ENCODE results near the gene SLAMF9. TPM values are rescaled to one million over a fixed set of nuclear protein-coding genes. Genes with fewer than 3 reads are reported as not detected.

The SLAMF9 gene
- total RNA-seq, 1 experiment from 2014 or later: not detected

DNA sequence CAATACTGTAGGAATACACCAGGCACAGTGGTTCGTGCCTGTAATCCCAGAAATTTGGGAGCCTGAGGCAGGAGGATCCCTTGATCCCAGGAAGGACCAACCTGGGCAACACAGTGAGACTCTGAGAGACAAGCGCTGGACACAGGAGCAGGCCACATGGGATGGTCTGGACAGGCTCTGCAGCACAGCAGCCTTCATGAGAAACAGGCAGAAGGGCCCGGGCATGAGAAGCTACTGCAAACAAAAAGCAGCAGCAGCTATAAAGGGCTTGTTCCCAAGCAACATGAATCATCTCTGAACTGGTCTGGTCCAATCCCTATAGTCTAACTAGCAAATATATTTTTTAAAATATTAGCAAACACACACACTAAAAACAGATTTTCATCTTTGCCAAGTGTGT is 35.5 kb upstream of the SLAMF9 start (continued):
- TF ChIP-seq ELF1 (IDR thresholded peaks at IDR 0.05; ENCODE audit: borderline replicate concordance, low read depth): no peak

DNA sequence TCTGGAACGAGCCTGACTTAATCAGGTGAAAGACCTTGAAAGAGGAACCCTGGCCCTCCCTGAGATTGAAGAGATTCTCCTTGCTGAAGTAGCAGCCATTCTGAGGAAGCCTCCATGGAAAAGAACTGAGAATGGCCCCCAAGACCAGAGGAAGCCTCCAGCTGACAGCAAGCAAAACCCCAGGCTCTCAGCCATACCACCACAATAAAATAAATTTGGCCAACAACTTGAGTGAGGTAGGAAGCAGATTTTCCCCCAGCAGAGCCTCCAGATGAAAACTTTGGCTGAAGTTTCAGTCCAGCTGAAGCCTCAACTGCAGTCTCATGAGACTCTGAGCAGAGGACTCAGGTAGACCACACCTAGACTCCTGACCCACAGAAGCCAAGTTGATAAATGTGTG is 34.0 kb upstream of the SLAMF9 start:
- Histone ChIP-seq H3K9me2 (ENCODE audit: insufficient read depth) (no peaks in the 10 kb centered on the region), H3K9me3 (ENCODE audit: control insufficient read depth in 1 of 2, insufficient read depth in 1 of 2, low read depth in 1 of 2, low read length in 2 of 2) (no peaks in the 10 kb centered on the region), H2AFZ (ENCODE audit: low read depth, low read length, poor library complexity, severe bottlenecking) (no peak overlapping the region), H3K4me1 (ENCODE audit: control insufficient read depth in 1 of 2, insufficient read depth in 2 of 2, low read length in 2 of 2) (peaks cover 0 to 4% of the 10 kb centered on the region in 2 experiments; a peak in 1 of 4 replicates), H3K36me3 (ENCODE audit: control insufficient read depth in 1 of 2, insufficient read depth in 2 of 2, low read length in 2 of 2) (no peaks in the 10 kb centered on the region), H3K4me3 (replicated peaks in 1 of 2; ENCODE audit: low read depth in 1 of 2, low read length in 2 of 2) (no peak overlapping the region), H3K27me3 (ENCODE audit: insufficient read depth, low read length) (peaks cover 13% of the 10 kb centered on the region; the same call in 1 of the 2 replicates), H3K9ac (ENCODE audit: low read length) (no peak overlapping the region), H3K4me2 (ENCODE audit: low read length) (no peak overlapping the region), H3K27ac (ENCODE audit: low read depth, low read length) (no peak overlapping the region), H3K79me2 (ENCODE audit: insufficient read depth, low read length) (no peaks in the 10 kb centered on the region), H4K20me1 (ENCODE audit: insufficient read depth) (no peaks in the 10 kb centered on the region)
- no TSS peak for BruUV-seq (replicated peaks)
- ChIA-PET POLR2A (no interaction called here), CTCF (interaction anchor here (3.3 kb wide), 1 partner anchor 19 kb away, joined by 16 read pairs; no protein-coding TSS in a partner anchor), RAD21 (ENCODE audit: low non-redundant PET in 1 of 2, low total read pairs in 2 of 2, uncharacterized antibody in 2 of 2, unreplicated experiment in 2 of 2) (no interaction called here)
- no peak for ATAC-seq
- TF ChIP-seq JUND (IDR thresholded peaks at IDR 0.05): no peak
- no peak for TF ChIP-seq EZH2 (IDR thresholded peaks at IDR 0.05)
- DNase-seq (ENCODE audit: low read depth, low spot score): no peak
- intact Hi-C loops (cut with micrococcal nuclease): no loop called here

DNA sequence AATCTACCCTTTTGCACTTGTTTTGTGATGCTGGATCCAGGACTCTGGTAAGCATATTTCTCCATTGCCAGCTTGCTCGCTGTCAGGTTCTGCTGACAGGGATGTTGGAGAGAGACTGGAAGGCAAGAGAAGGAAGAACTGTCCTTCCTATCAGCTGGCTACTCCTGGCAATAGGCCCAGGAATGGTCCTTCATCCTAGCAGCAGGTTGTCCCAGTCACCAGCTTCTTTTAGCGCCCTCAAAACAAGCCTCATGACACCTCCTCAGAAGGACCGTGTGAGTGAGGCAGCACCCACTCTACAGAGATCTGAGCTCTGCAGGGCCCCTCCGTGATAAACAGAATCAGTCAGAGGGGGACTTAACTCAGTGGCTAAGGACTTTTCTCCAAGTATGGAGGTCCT is 33.1 kb upstream of the SLAMF9 start:
- Histone ChIP-seq H2AFZ (ENCODE audit: low read depth, low read length, poor library complexity, severe bottlenecking) (no peak overlapping the region), H3K4me1 (ENCODE audit: control insufficient read depth in 1 of 2, insufficient read depth in 2 of 2, low read length in 2 of 2) (peaks cover 0 to 4% of the 10 kb centered on the region in 2 experiments; a peak in 1 of 4 replicates), H3K4me2 (ENCODE audit: low read length) (no peak overlapping the region), H3K9me3 (ENCODE audit: control insufficient read depth in 1 of 2, insufficient read depth in 1 of 2, low read depth in 1 of 2, low read length in 2 of 2) (no peaks in the 10 kb centered on the region), H3K9ac (ENCODE audit: low read length) (no peak overlapping the region), H3K27ac (ENCODE audit: low read depth, low read length) (no peak overlapping the region), H3K36me3 (ENCODE audit: control insufficient read depth in 1 of 2, insufficient read depth in 2 of 2, low read length in 2 of 2) (no peaks in the 10 kb centered on the region), H3K4me3 (replicated peaks in 1 of 2; ENCODE audit: low read depth in 1 of 2, low read length in 2 of 2) (no peak overlapping the region), H3K79me2 (ENCODE audit: insufficient read depth, low read length) (no peaks in the 10 kb centered on the region), H3K27me3 (ENCODE audit: insufficient read depth, low read length) (peaks cover 13% of the 10 kb centered on the region; the same call in 1 of the 2 replicates), H3K9me2 (ENCODE audit: insufficient read depth) (no peaks in the 10 kb centered on the region), H4K20me1 (ENCODE audit: insufficient read depth) (no peaks in the 10 kb centered on the region)
- TF ChIP-seq TCF7L2 (IDR thresholded peaks at IDR 0.05; ENCODE audit: borderline replicate concordance, extremely low read depth, insufficient read depth, insufficient read length) (no peak), ELF1 (IDR thresholded peaks at IDR 0.05; ENCODE audit: borderline replicate concordance, low read depth) (no peak), EZH2 (IDR thresholded peaks at IDR 0.05) (no peak), RAD21 (IDR thresholded peaks at IDR 0.05; ENCODE audit: low read depth) (no peak), JUND (IDR thresholded peaks at IDR 0.05) (no peak), SRF (IDR thresholded peaks at IDR 0.05; ENCODE audit: low read depth) (no peak), CBX3 (IDR thresholded peaks at IDR 0.05; ENCODE audit: low read depth) (no peak), ZFX (IDR thresholded peaks at IDR 0.05) (no peak), YY1 (IDR thresholded peaks at IDR 0.05; ENCODE audit: extremely low read depth, insufficient replicate concordance, low read depth, low read length) (no peak), SP1 (IDR thresholded peaks at IDR 0.05; ENCODE audit: low read depth) (no peak)
- TF ChIP-seq, protein P1, sequence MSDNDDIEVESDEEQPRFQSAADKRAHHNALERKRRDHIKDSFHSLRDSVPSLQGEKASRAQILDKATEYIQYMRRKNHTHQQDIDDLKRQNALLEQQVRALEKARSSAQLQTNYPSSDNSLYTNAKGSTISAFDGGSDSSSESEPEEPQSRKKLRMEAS (IDR thresholded peaks at IDR 0.05): no peak
- TF ChIP-seq, protein P2, sequence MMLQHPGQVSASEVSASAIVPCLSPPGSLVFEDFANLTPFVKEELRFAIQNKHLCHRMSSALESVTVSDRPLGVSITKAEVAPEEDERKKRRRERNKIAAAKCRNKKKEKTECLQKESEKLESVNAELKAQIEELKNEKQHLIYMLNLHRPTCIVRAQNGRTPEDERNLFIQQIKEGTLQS (IDR thresholded peaks at IDR 0.05): no peak
- no TSS peak for BruUV-seq (replicated peaks)
- ChIA-PET RAD21 (ENCODE audit: low non-redundant PET in 1 of 2, low total read pairs in 2 of 2, uncharacterized antibody in 2 of 2, unreplicated experiment in 2 of 2) (no interaction called here), CTCF (no interaction called here), POLR2A (no interaction called here)
- ATAC-seq: no peak
- DNase-seq (ENCODE audit: low read depth, low spot score): no peak
- intact Hi-C loops (cut with micrococcal nuclease): no loop called here
